HCEC 1CT (cell line): ENCODE data around the gene EDEM1.

Source experiments
- DNase-seq: peaks from one replicate; pipeline ENCODE4 v3.0.0-alpha.2; 2017

EDEM1 gene

GRCh38 chr3:5201536-5201935, 14.0 kb downstream of the EDEM1 start:
- DNase-seq, result no peak

GRCh38 chr3:5202222-5202621, 14.7 kb downstream of the EDEM1 start:
- DNase-seq, result no peak

GRCh38 chr3:5205165-5205941, 17.8 kb downstream of the EDEM1 start:
- no peak for DNase-seq

DNA sequence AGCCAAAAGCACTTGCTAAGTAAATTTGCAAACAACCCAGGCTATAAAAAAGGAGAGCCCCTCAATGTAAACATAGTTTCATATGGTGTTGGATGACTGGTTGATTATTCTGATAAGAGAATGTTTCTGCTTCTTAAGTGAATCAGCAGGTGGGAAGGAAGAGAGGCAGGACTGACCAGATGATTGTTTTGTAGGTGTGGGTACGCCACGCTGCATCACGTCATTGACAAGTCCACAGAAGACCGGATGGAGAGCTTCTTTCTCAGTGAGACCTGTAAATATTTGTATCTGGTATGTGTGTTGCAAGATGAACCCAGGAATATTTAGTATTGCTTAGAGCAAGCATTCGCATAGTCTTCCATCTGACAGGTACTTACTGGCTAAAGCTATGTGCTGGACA, 23.4 kb downstream of the EDEM1 start:
- DNase-seq, result no peak

- DNase-seq, result no peak
Observed at GRCh38 chr3:5212628-5213573, 25.4 kb downstream of the EDEM1 start.

- no peak for DNase-seq
Observed at GRCh38 chr3:5213574-5213966, 26.1 kb downstream of the EDEM1 start.

GRCh38 chr3:5214352-5214751, 26.8 kb downstream of the EDEM1 start:
- no peak for DNase-seq

DNA sequence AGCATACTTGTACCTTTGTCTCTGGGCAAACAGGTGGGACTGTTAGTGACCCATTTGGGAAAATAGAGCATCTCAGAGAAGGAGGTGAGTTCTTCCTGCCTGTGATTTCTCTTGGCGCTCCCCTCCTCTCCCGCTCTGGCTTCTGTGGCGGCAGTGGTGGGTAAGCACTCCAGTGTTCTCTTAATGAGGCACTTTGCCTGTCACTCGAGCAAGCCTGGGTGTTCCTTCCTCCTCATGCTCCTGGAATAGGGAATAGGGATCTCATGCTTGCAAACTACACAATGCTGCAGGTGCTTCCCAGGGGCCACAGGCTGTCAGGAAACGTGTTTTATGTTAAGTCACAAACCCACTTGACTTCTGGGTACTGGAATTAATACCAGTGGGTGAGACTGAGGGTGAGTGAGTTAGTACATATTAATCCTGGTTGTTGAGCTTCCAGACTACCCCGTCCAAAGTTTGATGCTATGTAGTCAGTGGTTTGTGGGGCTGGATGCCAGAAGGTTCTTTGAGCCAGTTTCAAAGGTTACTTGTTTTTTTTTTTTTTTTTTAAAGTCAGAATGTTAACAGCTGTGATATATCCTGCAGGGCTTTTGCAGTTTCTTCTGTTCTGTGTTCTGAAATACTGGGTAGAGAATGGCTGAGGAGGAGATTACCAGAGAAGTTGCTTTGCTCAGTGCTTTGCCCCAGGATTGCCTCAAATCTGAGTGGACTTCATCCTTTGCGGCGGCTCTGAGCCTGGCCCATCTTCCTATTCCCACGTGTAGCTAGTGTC, 30.5 kb downstream of the EDEM1 start:
- DNase-seq, result no peak

GRCh38 chr3:5218815-5219214, 31.3 kb downstream of the EDEM1 start:
- no peak for DNase-seq

DNA sequence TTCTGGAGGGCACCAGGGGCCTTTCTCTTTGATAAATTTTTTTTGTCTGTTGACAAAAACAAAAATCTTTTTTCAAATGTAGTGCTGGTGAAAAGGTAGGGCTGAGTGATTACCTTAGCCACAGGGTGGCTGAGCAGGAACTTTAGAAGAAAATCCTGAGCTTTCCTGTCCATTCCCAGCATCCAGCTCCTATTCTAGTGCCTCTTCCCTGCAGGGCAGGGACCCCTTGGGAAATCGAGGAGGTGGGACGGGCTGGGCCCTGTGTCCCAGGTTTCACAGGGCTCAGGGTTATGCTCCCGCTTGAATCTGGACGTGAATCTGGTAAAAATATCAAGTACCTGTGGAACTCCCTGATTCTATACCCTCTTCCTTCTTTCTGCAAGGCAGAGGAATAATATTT, 31.7 kb downstream of the EDEM1 start:
- DNase-seq, result no peak

DNA sequence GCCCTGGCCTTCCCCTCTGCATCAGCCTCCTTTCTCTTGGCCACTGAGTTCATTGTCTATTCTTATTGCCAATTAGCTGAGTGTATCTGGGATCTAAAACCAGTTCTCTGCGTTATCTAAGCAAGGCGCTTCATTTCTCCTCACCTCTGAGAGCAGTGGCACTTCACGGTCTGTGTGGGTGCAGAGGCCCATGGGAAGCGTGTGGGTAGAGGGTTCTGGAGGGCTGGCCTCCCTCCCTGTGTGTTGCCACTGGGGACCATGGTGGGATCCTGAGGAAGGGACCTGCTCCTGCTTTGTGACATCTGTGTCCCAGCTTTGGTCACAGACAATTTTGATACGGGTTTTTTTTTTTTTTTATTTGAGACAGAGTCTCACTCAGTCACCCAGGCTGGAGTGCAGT, 32.7 kb downstream of the EDEM1 start:
- no peak for DNase-seq

GRCh38 chr3:5220667-5221431, 33.3 kb downstream of the EDEM1 start:
- no peak for DNase-seq

DNA sequence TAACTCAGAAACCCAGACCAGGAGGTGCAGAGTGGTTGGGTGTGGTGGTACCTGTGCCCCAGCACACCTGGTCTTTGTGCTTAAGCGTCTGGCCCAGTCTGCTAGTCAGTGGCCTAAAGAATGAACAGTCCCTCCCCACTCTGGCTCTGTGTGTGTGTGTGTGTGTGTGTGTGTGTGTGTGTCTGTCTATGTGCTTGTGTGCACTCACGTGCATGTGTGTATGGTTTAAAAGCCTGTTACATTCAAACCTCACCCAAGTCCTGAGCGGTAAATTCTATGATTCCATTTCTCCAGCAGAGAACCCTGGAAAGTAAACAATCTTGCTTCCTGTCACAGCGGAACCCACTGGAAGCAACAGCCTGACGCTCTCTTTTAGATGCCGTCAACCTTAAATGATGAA, 34.2 kb downstream of the EDEM1 start:
- no peak for DNase-seq

GRCh38 chr3:5222283-5223005, 34.9 kb downstream of the EDEM1 start:
- DNase-seq, result no peak

GRCh38 chr3:5226783-5227182, 39.3 kb downstream of the EDEM1 start:
- DNase-seq, result peak; percentile 26

GRCh38 chr3:5227812-5228211, 40.3 kb downstream of the EDEM1 start:
- no peak for DNase-seq

DNA sequence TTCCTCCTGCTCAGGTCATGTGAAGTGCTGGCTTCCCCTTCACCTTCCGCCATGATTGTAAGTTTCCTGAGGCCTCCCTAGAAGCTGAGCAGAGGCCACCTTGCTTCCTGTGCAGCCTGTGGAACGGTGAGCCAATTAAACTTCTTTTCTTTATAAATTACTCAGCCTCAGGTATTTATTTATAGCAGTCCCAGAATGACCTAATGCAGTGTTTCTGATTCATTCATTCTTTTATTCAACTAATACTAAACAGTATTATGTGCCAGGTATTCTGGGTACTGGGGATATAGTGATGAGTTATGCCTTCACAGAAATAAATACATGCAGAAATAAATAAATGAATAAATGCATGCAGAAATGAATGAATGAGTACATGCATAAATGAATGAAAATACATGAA, 41.9 kb downstream of the EDEM1 start:
- DNase-seq, result no peak

DNA sequence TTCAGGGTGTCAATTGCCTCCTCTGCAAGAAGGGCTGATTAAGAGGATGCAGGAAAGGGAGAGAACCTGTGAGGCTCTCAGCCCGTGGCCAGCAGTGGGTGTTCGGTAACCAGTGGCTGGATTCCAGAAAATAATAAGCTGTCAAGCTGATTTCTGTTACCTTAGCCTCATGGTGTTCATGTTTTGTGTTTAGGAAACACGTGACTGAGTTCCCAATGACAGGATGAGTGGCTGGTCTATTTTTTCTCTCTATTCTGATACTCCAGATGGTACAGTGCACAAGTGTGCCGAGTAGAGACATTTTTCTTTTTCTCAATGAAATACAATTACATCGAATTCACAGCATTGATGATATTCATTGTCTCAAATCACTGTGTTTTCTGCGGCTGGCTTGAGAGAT, 43.6 kb downstream of the EDEM1 start:
- no peak for DNase-seq

DNA sequence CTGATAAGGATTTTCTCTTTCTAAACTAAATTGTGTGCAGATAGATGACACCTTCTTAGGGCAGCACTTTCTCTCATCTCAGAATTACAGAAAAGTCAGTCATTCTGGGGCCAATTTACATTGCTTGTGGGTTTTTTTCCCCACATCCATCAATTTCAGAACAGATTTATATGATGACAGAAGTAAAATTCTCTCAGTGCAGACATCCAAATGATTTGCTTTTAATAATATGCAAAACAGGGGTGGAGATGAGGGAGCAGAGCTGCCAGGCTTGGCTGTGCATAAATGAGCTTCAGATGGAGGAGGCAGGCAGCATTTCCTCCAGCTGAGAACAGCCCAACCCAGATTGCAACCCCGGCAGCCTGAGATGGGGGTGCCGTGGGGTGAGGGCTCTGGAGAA, 44.0 kb downstream of the EDEM1 start:
- no peak for DNase-seq

- no peak for DNase-seq
Observed at GRCh38 chr3:5232570-5232969, 45.1 kb downstream of the EDEM1 start.

GRCh38 chr3:5233026-5233425, 45.5 kb downstream of the EDEM1 start:
- DNase-seq, result no peak

GRCh38 chr3:5235655-5236054, 48.1 kb downstream of the EDEM1 start:
- DNase-seq, result no peak
